Left ventricle myocardium superior (tissue), 1 donor: ENCODE measurements around the gene FOXK2. TPM values are rescaled to one million over a fixed set of nuclear protein-coding genes. Genes with fewer than 3 reads are reported as not detected.
"Not testable (repeated sequence)": the region's sequence is repeated elsewhere in the genome, so short reads cannot be mapped to it uniquely, and the experiment has no call there.

Source experiments
- ATAC-seq: fragments of 200-7000 bp; cut with Tn5 transposase; one replicate; pipeline ENCODE4 v1.9.1; 2020; ENCODE audit warnings: mild to moderate bottlenecking, moderate library complexity
- DNase-seq: peaks from one replicate; pipeline ENCODE4 v3.0.0-alpha.2; 2020
- intact Hi-C: fragments of 100-400 bp; cut with micrococcal nuclease; formaldehyde crosslinking; loops from one replicate; pipeline ENCODE4 v1.11.0; 2022
- total RNA-seq: library from RNA; stranded (reverse); fragmentation: NEBNext Ultra II Directional; extraction: Animal tissue kit (Norgen Biotek cat#: 25700); gene quantifications from one replicate; pipeline ENCODE4 v1.2.1, GENCODE V29; 2021
- donor health status: DM: no; HTN: yes; CAD: no; lungs with severe emphysema.

Gene FOXK2
- total RNA-seq, 1 donor from 2014 or later, result 41.5 TPM

GRCh38 chr17:82493226-82493781 is 26.2 kb upstream of the FOXK2 start:
- ATAC-seq (no peak), DNase-seq (no peak)
- intact Hi-C loops, result no loop called here

- peak; percentile 89 for DNase-seq
- ATAC-seq, result peak; percentile 76
- intact Hi-C loops, result no loop called here
Observed at GRCh38 chr17:82494236-82495055, 25.1 kb upstream of the FOXK2 start.

- no peak for DNase-seq
- ATAC-seq, result no peak
- intact Hi-C loops, result no loop called here
Observed at GRCh38 chr17:82495844-82496528, 23.5 kb upstream of the FOXK2 start.

- DNase-seq (peak; percentile 99), ATAC-seq (peak; percentile 89)
- intact Hi-C loops, result no loop called here
Observed at GRCh38 chr17:82496529-82497434, 22.8 kb upstream of the FOXK2 start.

- DNase-seq (peak; percentile 64), ATAC-seq (peak; percentile 58)
- intact Hi-C loops, result no loop called here
Observed at GRCh38 chr17:82497483-82498405, 21.8 kb upstream of the FOXK2 start.

GRCh38 chr17:82502207-82502606 is 17.3 kb upstream of the FOXK2 start:
- ATAC-seq, result no peak

GRCh38 chr17:82503094-82503727 is 16.3 kb upstream of the FOXK2 start:
- ATAC-seq (no peak), DNase-seq (no peak)
- intact Hi-C loops, result no loop called here

More at GRCh38 chr17:82502207-82502606, 17.3 kb upstream of the FOXK2 start:
- intact Hi-C loops, result no loop called here
- DNase-seq, result no peak

- DNase-seq, result no peak
- intact Hi-C loops, result no loop called here
Observed at GRCh38 chr17:82503728-82504308, 15.7 kb upstream of the FOXK2 start.

GRCh38 chr17:82505296-82505695 is 14.2 kb upstream of the FOXK2 start:
- intact Hi-C loops, result no loop called here
- no peak for ATAC-seq
- DNase-seq, result no peak

More at GRCh38 chr17:82503728-82504308, 15.7 kb upstream of the FOXK2 start:
- no peak for ATAC-seq

GRCh38 chr17:82506402-82506801 is 13.1 kb upstream of the FOXK2 start:
- intact Hi-C loops, DNase-seq, ATAC-seq: not testable (repeated sequence)

GRCh38 chr17:82507631-82508175 is 11.8 kb upstream of the FOXK2 start:
- DNase-seq (no peak), ATAC-seq (no peak)
- intact Hi-C loops, result no loop called here

GRCh38 chr17:82511642-82512041 is 7.9 kb upstream of the FOXK2 start:
- DNase-seq, intact Hi-C loops, ATAC-seq: not testable (repeated sequence)

- ATAC-seq, DNase-seq, intact Hi-C loops: not testable (repeated sequence)
Observed at GRCh38 chr17:82513864-82514263, 5.7 kb upstream of the FOXK2 start.

- DNase-seq (no peak), ATAC-seq (no peak)
- intact Hi-C loops, result no loop called here
Observed at GRCh38 chr17:82517230-82517865, 2.2 kb upstream of the FOXK2 start.

GRCh38 chr17:82519971-82520903 is 705 bp downstream of the FOXK2 start:
- intact Hi-C loops, result no loop called here
- DNase-seq (peak; percentile 49), ATAC-seq (no peak)
